ENCODE data around the gene TRABD2B.

TRABD2B gene

DNA sequence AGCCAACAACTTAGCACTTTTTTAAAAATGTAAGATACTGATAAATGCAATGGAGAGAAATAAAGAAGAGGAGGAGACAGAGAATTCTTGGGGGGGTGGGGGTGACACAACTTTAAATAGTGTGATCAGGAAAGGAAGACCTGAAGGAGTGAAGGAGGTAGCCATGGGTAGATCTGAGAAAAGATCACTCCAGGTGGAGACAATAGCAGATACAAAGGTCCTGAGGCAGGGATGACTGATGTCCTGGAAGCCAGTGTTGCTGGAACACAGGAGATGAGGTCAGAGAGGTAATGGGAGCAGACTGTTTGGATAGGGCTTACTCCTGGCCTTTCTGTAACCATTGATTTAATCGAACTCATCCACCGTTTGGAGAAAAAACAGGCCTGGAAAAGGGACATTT lies 24.6 kb upstream of the TRABD2B start:
- DNase-seq: no peak

DNA sequence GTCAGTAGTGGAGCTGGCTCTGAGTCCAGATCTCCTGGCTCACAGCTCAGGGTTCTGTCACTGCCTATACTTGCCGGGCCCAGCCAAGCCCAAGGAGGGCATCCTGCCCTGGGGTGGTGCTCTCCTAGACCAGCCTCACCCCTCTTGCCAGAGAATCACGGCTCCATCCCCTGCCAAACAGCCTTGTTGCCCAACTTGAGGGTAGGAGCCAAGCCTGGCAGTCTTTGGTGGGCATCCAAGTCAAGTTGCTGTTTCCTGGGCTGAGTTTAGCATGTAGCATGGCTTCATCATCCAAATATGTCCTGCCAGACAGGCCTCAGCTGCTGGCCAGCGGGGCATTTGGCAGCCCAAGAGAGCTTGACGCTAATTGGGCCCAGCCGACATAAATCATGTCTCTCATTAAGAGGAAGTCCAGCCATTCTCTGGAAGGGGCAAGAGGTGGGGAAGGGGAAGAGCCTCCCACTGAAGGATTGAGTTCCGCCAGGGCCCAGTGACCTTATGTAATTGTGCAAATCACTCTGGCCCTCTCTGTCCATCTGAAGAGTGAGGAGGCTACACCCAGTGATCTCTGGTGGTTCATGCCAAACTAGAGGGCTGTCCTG lies 22.6 kb upstream of the TRABD2B start:
- no peak for DNase-seq

DNA sequence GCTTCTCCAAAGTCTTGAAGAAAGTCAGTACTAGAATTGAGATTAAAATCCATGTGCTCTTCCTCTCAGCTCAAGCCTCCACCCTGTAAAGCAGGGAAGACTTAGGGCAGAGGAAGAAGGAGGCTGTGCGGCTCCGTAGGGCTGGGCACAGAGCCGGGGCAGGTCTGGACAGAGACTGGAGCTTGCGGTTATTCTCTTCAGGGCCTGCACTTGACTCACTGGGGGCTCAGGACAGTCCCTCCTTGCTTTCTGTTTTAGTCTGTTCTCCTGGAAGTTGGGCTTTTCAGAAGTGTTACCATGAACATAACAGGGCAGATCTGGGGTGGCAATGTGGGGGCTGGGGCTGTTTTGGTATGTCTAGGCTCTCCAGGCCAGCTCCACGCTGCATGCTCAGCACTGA lies 21.6 kb upstream of the TRABD2B start:
- no peak for DNase-seq

DNA sequence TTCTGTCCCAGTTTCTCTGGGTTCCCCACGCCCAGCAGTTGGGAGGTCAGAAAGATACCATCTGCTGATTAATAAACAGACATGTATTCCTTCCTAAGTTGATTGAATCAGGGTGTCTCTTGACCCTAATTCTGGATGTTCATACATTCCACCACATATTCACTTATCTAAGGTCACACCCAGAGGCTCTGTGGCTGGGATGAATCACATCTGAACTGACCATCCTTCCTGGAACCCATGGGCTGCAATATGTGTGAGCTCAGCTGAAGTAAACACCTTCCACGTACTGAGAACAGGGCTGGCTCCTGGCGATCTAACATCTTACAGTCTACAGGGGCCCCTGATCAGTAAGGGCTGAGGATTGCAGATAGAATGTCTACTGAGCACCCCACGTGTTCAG lies 20.5 kb upstream of the TRABD2B start:
- no peak for DNase-seq

DNA sequence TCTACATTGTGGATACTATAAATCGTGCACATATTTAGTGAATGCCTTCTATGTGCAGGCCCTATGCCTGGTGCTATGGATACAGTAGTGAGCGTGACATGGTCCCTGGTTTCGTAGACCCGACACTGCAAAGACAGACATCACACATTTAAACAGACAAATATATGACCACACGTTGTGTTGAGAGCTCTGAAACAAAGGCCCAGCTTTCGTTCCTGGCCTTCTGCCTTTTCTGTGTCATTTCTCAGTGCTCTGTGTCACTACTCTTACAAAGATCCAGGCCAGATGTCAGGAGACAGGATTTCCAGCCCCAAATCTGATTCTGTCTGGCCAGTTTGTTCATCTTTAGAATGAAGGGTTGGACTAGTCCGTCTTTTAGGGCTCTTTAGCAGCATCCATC lies 19.3 kb upstream of the TRABD2B start:
- no peak for DNase-seq

DNA sequence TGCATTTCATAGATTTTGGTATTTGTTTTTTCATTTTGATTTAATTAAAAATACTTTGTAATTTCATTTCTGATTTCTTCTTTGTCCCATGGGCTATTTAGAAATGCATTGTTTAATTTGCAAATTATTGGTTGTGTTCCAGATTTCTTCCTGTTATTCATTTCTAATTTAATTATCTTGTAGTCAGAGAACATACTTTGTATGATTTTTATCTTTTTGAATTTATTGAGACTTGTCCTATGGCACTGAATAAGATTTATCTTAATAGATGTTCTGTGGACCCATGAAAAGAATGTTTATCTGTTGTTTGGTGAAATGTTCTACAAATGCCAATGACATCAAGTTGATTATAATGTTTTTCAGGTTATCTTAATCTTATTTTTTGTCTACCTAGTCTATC lies 16.1 kb upstream of the TRABD2B start:
- DNase-seq: no peak

DNA sequence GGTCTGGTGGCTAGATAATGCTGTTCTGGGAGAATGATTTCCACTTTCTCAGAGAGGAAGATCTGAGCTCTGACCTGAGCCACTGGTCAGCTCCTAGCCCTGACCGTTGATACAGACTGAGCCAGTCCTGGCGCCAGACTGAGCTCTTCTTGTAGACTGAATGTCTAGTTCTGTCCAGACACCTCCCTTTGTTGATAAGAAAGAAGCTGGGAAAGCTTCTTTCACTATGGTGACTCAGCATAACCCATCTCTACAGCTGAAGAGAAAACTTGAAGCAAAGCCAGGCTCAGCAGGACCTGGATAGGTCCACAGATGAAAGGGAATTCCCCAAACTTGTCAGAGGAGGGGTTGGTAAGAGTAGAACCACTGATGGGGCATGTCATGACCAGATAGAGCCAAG lies 9.9 kb upstream of the TRABD2B start:
- no peak for DNase-seq

DNA sequence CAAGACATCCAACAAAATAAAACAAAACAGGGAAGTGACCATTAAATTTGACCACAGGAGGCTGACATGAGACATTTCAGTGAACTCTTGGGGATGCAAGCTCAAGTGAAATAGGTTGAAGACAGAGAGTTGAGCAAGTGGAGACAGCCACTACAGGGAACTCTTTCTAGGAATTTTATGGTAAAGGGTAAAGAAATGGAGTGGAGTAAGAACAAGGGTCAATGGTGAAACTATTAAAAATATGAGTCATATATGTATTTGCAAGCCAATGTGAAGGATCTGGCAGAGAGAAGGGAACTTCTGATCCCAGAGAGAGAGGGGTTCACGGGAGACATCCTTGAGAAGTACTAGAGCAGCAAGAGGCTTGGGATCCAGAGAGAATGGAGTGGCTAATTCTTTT lies 9.1 kb upstream of the TRABD2B start:
- DNase-seq: no peak

DNA sequence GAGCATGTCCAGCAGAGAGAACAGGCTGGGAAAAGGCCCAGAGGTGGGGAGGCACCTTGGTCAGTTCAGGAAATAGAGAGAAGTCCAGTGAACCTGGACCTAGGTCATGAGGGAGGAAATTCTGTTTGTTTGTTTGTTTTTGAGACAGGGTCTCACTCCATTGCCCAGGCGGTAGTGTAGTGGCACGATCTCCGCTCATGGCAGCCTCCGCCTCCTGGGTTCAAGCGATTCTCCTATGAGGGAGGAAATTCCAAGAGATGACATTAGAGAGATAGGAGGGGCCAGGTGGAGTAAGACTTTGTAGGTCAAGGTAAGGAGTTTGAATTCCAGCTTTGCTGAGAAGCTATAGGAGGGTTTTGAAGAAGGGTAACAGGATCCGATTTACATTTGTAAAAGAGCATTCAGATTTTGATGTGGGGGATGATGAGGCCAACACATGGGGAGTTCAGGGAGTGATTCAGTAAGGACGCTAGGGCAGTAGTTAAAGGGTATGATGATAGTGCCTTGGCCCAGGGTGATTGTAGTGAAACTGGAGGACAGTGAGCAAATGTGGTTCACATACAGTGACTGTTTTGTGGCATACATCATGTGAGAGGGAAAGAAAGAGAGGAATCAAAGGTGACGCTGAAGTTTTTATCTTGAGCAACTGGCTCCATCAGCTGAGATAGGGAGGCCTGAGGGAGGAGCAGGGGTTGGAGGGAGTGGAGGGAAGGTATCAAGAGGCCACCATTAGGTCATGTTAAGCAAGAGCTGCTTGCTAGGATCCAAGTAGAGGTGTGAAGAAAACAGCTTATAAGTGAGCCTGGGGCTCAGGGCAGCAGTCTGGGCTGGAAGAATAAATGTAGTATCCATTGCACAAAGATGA lies 8.3 kb upstream of the TRABD2B start:
- no peak for DNase-seq

DNA sequence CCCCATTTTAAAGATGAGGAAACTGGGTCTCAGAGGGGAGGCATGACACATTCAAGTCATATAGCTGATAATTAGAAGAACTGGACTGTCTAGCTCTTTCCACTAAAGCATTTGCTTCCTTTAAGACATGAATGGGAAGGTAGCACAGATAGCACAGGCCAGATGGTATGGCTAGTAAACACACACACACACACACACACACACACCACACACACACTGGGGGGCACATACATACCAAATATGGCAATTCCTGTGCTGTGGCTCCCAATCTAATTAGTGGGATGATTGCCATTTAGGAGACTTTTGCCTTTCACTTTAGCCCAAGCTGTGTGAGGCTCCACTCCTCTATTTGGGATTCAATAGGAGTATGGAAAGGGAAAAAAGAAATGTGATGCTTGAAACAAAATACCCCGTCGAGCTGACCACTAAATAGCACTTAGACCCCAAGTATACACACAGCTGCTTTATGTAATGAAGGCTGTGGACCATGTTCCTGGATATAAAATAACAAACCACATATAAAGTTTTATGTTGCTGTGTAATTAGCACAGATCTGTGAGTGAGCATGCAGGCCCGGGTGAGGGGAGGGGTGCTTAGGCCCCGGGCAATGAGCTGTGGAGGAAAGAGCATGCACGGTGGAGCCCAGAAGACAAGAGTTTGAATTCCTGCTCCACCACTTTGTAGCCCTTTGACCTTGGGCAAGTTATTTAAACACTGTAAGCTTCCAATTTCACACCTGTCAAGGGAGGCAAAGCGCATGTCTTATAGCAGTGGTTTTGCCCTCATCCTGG lies 6.8 kb upstream of the TRABD2B start:
- no peak for DNase-seq

DNA sequence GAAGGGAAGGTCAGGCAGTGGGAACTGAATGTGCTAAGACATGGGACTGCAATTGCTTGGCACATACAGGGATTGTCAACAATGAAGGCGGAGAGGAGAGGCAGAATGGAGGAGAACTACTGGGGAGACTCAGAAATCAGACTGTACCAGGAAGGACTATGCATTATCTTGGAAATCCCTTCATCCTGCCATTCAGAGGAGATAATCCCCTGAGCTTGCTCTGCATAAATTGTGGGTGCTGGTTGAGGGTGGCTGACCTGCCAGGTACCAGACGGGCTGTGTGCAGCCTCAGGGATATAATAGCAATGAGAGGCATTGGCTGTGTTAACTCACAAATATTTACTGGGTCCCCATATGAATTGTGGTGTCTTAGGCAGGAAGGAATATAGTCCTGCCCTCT lies 5.0 kb upstream of the TRABD2B start:
- no peak for DNase-seq

DNA sequence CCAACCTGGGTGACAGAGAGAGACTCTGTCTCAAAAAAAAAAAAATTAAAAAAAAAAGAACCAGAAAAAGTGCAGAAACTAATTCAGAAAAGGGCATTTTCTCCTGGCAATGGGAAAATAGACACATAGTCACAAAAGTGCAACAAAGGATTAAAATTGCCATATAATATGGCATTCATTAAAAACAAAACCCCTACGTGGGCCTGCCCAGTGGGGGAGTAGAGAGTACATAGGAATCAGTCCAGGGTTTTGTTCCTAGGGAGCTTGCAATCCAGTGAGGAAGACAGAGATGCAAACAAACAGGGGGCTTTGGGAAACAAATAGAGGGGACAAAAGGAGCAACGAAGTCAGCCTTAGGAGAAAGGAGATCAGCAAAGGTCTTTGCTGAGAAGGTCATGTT lies 4.5 kb upstream of the TRABD2B start:
- DNase-seq: no peak

DNA sequence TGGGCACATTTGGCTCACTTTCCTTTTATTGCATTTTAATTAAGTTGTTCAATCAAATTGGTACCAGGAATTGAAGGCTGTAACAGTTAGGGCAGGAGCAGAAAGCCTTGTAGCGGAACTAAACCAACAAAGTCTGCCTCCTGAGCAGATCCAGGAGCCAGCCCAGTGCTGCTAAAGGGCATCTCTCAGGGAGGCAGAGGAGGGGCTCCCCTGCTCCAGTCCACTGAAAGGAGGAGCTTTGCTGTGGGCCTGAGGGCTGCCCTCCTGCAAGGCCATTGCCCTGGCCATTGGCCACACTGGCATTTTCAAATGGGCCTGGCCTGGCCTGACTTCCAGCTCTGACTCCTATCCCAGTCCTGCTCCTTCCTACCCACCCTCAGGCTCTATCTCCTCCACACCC lies 3.7 kb upstream of the TRABD2B start:
- no peak for DNase-seq

DNA sequence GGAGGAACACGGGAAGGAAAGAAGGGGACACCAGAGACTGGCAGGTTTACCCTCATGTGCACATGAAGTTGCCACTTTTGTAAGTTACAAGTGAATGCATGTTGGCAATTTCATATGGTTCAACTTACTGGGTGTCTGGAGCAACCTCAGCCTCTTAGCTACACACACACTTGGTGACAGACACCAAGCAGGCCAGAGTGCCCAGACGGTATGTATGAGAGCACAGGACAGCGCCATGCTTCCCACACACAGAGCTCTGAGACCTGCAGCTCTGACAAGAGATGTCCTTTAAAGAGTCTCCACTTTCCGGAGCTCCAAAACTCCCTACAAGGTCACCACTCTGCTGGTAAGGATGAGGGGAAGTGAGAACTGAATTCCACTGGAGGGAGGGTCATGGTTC lies 1.9 kb upstream of the TRABD2B start:
- DNase-seq: no peak

DNA sequence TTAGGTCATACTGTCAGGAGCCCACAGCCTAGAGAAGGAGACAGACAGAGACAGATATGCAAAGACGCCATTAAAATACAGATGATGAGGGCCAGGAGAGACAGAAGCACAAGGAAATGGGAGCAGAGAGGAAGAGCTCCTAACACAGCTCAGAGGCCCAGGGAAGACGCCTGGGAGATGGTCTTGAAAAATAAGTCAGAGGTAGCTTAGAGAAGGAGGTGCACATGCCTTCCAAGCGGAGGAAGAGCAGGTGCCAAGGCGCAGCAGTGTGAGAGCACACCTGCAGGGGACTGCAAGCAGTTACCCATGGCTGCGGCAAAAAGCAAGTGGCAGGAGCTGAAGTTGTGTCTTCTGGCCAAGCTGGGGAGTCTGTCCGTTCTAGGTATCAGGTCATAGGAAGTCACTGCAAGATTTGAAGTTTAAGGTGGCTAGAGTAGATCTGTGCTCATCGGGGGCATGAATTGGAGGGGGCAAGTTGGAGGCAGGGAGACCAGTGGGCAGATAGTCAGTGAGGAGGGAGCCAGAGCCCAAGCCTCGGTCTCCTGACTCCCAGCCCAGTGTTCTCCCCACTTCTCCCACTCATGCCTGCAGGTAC lies 1.3 kb upstream of the TRABD2B start:
- no peak for DNase-seq

DNA sequence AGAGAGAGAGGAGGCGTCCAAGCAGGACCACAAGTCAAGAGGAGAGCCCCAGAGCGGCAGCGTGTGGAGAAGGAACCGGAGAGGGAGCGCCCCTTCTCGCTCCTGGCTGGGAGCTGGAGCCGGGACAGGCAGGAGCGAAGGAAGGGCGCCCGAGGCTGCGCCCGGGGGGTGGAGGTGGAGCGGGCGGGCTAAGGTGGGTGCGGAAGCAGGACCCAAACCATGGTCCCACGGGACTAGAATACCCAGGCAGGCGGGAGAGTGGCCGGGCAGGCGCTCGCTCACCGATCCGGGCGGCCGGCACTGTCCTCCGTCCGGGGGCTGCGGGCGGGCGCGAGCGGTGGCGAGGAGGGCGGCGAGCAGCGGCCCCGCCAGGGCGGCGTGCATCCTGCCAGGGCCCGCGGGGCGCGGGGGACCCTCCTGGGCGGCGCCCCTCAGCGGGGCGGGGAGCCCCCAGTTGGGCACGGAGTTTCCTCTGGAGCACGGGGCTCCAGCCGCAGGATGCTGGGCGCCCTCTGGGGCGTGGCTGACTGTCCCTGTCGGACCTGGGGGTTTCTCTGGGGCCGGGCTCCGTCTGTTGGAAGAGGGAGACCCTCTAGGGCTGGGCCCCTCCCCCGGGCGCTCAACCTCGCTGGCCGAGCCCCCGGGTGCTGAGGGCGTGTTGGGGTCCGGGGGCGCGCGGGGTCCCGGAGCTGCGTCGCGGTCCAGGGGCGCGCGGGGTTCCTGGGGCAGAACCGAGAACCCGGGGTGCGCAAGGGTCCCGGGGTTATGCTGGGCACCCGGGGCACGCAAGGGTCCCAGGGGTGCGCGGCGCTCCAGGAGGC lies 569 bp downstream of the TRABD2B start:
- DNase-seq: no peak

DNA sequence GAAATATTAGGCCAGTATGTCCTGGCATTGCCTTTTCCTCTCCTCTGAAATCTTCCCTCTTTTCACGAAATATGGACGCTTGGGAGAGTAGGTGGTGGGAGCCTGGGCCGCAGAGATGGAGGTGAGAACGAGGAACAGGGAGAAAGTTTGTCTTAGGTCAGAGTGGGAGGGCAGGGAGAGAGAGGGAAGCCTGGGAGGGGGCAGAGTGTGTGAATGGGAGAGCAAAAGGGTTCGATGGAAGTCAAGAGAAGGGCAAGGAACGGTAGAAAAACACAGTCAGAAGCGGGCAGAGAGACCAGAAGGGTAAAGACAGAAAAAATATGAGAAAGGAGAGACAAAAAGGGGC lies 1.2 kb downstream of the TRABD2B start:
- DNase-seq: no peak

DNA sequence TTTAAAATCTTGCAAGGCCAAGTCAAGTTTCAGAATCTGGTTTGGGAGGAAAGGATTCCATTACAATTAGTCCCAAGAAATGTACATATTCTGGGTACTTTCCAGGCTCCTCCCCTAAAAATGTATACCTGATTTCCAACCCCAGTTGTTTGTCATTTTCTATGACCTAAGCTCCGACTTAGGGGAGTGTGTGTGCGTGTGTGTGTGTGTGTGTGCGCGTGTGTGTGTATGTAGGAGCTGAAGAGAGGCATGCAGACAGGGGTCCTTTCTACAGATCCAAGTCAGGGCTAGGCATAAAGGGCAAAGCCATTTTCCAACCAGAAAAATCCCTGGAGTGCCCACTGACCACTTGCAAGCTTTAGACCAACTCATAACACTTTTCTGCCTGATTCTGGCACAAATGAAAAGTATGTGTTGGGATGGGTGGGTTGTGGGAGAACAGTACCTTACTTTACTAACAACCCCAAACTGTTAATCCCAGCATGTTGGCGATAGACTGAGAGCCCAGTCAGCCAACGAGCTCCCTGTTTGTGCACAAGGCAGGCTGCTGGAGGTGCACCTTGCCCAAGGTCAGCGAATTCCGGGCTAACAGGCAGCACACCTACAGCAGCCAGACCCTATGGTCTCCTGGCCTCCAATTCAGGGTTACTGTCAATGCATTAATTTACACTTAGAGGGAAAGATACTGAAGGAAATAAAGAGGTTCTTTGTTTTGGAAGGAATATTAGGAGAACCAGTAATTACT lies 1.7 kb downstream of the TRABD2B start:
- DNase-seq: no peak

DNA sequence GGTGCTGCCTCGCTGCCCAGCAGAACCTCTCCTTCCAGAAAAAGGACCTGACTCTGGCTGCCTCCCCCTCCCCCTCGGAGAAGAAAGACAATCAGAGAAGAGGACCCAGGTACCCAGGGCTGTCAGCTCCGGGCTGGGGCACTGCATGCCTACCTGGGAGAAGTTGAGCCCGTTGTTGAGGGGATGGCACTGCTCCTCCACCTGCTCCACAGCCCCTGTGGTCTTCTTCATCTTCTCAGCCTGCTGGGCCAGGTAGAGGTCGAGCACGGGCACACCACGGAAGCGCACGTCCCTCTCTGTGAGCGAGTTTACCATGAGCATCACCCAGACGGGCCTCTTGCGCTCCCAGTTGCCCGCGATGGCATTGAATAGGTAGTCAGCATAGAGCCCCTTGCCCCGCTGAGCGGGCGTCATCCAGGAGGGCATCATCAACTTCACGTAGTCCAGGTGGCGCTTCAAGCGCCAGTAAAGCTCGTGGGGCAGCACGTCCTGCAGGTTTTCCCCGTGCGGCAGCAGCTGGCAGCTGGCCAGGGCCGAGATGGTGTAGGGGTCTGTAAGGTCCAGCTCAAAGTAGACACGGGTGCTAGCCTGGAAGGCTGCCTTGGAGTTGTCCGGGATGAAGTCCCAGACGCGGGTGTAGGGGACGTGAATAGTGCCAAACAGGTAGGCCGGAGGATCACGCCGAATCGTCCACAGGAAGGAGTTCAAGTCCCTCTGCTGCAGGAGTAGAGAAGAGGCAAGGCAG lies 3.1 kb downstream of the TRABD2B start:
- DNase-seq: no peak

DNA sequence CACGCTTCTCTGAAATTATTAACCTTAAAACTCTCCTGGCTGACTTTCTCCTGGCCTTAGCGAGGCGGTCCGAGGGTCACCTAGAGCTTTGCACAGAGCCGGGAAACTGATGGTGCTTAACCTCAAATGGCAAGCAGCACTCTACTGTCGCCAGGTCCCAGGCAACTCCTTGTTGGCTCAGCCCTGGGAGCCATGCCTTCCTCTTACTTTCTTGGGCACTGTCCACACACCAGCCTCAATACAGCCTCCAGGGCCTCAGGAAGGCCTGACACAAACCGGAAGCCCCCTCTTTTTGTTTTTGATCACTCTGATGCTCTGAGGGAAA lies 3.8 kb downstream of the TRABD2B start:
- DNase-seq: no peak

DNA sequence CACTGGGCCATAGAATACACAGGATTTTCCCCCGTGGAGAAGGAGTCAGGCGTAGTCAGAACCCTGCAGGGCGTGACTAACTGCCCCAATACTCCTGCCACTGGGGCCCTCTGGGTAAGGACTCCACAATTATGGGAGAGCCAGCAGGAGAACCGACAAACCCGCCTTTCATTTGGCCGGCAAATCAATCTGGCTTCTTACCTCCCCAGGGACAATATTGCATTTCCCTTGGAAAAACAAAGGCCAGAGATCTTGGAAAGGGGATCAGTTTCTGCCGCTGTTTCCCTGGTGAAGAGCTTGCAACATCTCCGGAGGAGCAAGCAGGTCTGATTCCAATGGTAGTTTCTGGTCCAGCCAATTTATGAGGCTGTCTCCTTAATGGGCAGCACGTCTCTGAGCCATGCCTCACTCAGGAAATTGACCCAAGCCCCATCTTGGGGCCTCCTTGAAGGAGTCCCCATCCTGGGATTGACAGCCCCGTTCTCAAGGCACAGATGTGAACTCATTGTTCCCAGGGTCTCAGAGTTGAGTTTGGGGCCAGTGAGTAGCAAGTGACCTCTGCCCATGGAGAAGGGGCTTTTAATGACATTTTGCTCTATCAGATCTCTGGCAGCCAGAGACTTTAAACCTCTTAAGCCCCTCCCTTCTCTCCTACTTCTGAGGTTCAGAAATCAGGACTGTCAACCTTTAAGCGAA lies 4.3 kb downstream of the TRABD2B start:
- DNase-seq: no peak

All from midbrain (tissue), 1 donor.